ENCODE measurements around the gene EVA1C. TPM values are rescaled to one million over a fixed set of nuclear protein-coding genes. Genes with fewer than 3 reads are reported as not detected.
"Not testable (repeated sequence)": the region's sequence is repeated elsewhere in the genome, so short reads cannot be mapped to it uniquely, and the experiment has no call there.

EVA1C gene
- total RNA-seq, 1 experiment from 2014 or later, result not detected

DNA sequence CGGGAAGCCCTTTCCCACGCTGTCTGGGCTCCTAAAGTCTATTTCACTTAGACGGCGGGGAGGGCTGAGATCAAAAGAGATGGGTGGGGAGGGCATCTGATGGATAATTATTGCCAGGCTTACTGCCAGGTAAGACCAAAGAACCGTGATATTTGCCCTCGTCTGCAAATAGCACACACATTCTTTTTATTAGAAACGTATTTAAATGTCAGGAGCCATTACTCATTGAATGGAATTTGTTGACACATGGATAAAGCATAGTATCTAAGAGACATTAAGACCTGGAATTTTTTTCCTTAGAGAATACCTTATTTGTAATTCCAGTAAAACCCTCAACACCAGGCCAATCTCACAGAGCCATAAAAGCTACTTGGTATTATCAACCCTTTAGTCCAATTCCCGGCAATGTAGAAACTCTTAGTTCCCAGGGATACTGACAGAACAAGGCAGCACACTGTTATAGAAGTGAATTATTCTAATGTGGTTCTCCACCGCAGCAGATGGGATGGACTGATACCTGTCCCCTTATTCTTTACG, 30.3 kb upstream of the EVA1C start:
- Histone ChIP-seq H3K9me2 (replicated peaks; ENCODE audit: insufficient read depth, low read length) (no peaks in the 10 kb centered on the region), H3K4me1 (ENCODE audit: low read length) (no peaks in the 10 kb centered on the region), H3K4me3 (ENCODE audit: low read length) (no peak overlapping the region), H3K9ac (ENCODE audit: low read length) (no peak overlapping the region), H3K27me3 (ENCODE audit: low read length) (no peaks in the 10 kb centered on the region), H2AFZ (ENCODE audit: low read length) (no peak overlapping the region), H3K4me2 (ENCODE audit: low read depth, low read length, poor library complexity, severe bottlenecking) (no peak overlapping the region), H3K9me3 (ENCODE audit: low read length) (no peaks in the 10 kb centered on the region), H3K36me3 (ENCODE audit: insufficient read depth, low read length) (peaks cover 61% of the 10 kb centered on the region), H4K20me1 (ENCODE audit: insufficient read depth, low read depth, low read length) (peaks cover 27% of the 10 kb centered on the region), H3K79me2 (ENCODE audit: low read length) (peaks cover 91% of the 10 kb centered on the region), H3K27ac (ENCODE audit: low read length) (no peak overlapping the region)
- no peak for DNase-seq

DNA sequence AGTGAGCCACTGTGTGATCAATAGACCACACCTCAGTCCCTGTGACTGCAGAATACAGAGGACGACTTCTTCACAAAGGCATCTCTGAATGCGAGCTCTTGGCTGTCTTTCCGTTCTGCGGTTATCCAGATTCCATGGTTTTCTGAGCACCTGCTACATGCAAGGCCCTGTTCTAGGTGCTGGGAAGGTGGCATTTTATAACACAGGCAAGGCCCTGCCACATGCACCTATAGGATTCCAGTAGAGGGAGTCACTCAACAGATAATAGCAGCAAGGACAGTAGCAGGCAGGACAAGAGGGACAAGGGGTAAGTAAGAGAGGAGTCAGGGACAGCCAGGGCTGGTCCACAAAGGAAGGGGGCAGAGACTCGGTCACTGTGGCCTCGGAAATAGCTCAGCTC, 28.7 kb upstream of the EVA1C start:
- DNase-seq, result no peak
- Histone ChIP-seq H3K9ac (ENCODE audit: low read length) (no peak overlapping the region), H3K4me2 (ENCODE audit: low read depth, low read length, poor library complexity, severe bottlenecking) (no peak overlapping the region), H3K79me2 (ENCODE audit: low read length) (peaks cover 93% of the 10 kb centered on the region), H3K27me3 (ENCODE audit: low read length) (no peaks in the 10 kb centered on the region), H3K4me1 (ENCODE audit: low read length) (no peaks in the 10 kb centered on the region), H3K4me3 (ENCODE audit: low read length) (no peak overlapping the region), H4K20me1 (ENCODE audit: insufficient read depth, low read depth, low read length) (peaks cover 37% of the 10 kb centered on the region), H3K9me3 (ENCODE audit: low read length) (no peaks in the 10 kb centered on the region), H3K36me3 (ENCODE audit: insufficient read depth, low read length) (peaks cover 55% of the 10 kb centered on the region), H3K27ac (ENCODE audit: low read length) (no peak overlapping the region), H3K9me2 (replicated peaks; ENCODE audit: insufficient read depth, low read length) (no peaks in the 10 kb centered on the region), H2AFZ (ENCODE audit: low read length) (no peak overlapping the region)

DNA sequence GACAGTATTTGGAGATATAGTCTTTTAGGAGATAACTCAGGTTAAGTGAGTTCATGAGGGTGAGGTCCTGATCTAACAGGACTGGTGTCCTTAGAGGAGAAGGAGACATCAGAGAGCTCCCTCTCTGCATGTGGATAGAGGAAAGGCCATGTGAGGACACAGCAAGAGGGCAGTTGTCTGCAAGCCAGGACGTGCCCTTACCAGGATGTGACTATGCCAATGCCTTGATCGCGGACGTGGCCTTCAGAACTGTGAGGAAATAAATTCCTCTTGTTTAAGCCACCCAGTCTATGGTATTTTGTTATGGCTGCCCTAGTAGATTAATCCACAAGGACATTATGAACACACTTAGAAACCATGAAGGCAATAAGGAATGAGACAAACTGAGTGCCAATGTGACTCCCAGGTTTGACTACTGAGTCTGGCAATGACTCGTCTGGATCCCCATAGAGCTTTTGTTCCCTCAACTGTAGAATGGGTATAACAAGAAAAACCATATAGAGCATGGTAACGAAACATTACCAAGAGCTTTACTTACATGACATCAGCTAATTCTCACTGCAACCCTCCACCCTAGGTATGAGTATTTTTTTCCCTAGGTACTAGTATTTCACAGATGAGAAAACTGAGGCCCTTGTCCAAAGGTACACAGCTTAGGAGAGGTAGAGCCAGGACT, 26.2 kb upstream of the EVA1C start:
- no peak overlapping the region for H3K4me2 ChIP-seq (ENCODE audit: low read depth, low read length, poor library complexity, severe bottlenecking)
- no peaks in the 10 kb centered on the region for H3K9me3 ChIP-seq (ENCODE audit: low read length)
- no peak for DNase-seq
- no peaks in the 10 kb centered on the region for H3K9me2 ChIP-seq (replicated peaks; ENCODE audit: insufficient read depth, low read length)
- H3K4me3 ChIP-seq (ENCODE audit: low read length), result no peak overlapping the region
- H3K79me2 ChIP-seq (ENCODE audit: low read length), result peaks cover 90% of the 10 kb centered on the region
- no peak overlapping the region for H3K9ac ChIP-seq (ENCODE audit: low read length)
- H3K4me1 ChIP-seq (ENCODE audit: low read length), result peaks cover 11% of the 10 kb centered on the region
- H3K27me3 ChIP-seq (ENCODE audit: low read length), result no peaks in the 10 kb centered on the region
- H4K20me1 ChIP-seq (ENCODE audit: insufficient read depth, low read depth, low read length), result peaks cover 37% of the 10 kb centered on the region
- H2AFZ ChIP-seq (ENCODE audit: low read length), result no peak overlapping the region
- H3K27ac ChIP-seq (ENCODE audit: low read length), result no peak overlapping the region
- H3K36me3 ChIP-seq (ENCODE audit: insufficient read depth, low read length), result peaks cover 43% of the 10 kb centered on the region

DNA sequence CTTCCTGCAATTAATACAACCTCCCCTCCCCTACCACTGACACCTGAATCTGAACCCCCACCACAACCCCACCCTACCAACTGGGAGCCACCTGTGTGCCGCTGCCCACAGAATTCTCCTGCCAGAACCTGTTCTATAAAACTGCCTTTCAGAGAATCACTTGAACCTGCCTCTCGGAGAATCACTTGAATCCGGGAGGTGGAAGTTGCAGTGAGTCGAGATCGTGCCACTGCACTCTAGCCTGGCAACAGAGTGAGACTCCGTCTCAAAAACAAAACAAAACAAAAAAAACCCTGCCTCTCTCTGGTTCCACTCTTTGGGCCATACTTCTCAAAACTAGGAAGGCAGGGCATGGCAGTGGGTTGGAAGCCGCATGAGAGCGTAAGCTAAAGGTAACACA, 25.4 kb upstream of the EVA1C start:
- H3K27me3 ChIP-seq (ENCODE audit: low read length), result no peaks in the 10 kb centered on the region
- H3K4me3 ChIP-seq (ENCODE audit: low read length), result no peak overlapping the region
- H3K79me2 ChIP-seq (ENCODE audit: low read length), result peaks cover 90% of the 10 kb centered on the region
- H3K36me3 ChIP-seq (ENCODE audit: insufficient read depth, low read length), result peaks cover 38% of the 10 kb centered on the region
- H3K9ac ChIP-seq (ENCODE audit: low read length), result no peak overlapping the region
- DNase-seq, result no peak
- H3K4me2 ChIP-seq (ENCODE audit: low read depth, low read length, poor library complexity, severe bottlenecking), result no peak overlapping the region
- H4K20me1 ChIP-seq (ENCODE audit: insufficient read depth, low read depth, low read length), result peaks cover 40% of the 10 kb centered on the region
- H3K9me3 ChIP-seq (ENCODE audit: low read length), result no peaks in the 10 kb centered on the region
- H2AFZ ChIP-seq (ENCODE audit: low read length), result no peak overlapping the region
- no peak overlapping the region for H3K27ac ChIP-seq (ENCODE audit: low read length)
- H3K9me2 ChIP-seq (replicated peaks; ENCODE audit: insufficient read depth, low read length), result no peaks in the 10 kb centered on the region
- H3K4me1 ChIP-seq (ENCODE audit: low read length), result peaks cover 18% of the 10 kb centered on the region

DNA sequence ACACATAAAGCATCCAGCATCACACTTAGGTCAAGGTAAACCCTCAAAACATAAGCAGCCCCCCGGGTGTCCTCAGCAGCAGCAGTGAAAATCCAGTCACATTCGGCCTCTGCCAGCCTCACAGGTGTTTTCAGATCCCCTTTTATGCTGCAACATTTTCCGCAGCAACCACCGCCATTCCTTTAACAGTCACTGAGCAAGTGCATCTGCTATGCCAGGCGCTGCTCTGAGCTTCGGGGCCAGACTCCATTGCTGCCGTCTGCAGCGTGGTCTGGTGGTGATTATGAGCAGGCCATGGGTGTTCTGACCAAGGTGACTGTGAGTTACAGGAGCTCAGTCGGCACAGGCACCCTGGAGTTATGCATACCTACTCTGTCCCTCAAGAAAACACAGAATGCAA, 24.2 kb upstream of the EVA1C start:
- H3K9me3 ChIP-seq (ENCODE audit: low read length), result no peaks in the 10 kb centered on the region
- H3K4me1 ChIP-seq (ENCODE audit: low read length), result peaks cover 21% of the 10 kb centered on the region
- no peaks in the 10 kb centered on the region for H3K9me2 ChIP-seq (replicated peaks; ENCODE audit: insufficient read depth, low read length)
- H3K4me2 ChIP-seq (ENCODE audit: low read depth, low read length, poor library complexity, severe bottlenecking), result no peak overlapping the region
- H2AFZ ChIP-seq (ENCODE audit: low read length), result no peak overlapping the region
- H4K20me1 ChIP-seq (ENCODE audit: insufficient read depth, low read depth, low read length), result peaks cover 38% of the 10 kb centered on the region
- peaks cover 86% of the 10 kb centered on the region for H3K79me2 ChIP-seq (ENCODE audit: low read length)
- no peak overlapping the region for H3K27ac ChIP-seq (ENCODE audit: low read length)
- H3K9ac ChIP-seq (ENCODE audit: low read length), result no peak overlapping the region
- DNase-seq, result no peak
- H3K4me3 ChIP-seq (ENCODE audit: low read length), result no peak overlapping the region
- H3K36me3 ChIP-seq (ENCODE audit: insufficient read depth, low read length), result peaks cover 28% of the 10 kb centered on the region
- no peaks in the 10 kb centered on the region for H3K27me3 ChIP-seq (ENCODE audit: low read length)

DNA sequence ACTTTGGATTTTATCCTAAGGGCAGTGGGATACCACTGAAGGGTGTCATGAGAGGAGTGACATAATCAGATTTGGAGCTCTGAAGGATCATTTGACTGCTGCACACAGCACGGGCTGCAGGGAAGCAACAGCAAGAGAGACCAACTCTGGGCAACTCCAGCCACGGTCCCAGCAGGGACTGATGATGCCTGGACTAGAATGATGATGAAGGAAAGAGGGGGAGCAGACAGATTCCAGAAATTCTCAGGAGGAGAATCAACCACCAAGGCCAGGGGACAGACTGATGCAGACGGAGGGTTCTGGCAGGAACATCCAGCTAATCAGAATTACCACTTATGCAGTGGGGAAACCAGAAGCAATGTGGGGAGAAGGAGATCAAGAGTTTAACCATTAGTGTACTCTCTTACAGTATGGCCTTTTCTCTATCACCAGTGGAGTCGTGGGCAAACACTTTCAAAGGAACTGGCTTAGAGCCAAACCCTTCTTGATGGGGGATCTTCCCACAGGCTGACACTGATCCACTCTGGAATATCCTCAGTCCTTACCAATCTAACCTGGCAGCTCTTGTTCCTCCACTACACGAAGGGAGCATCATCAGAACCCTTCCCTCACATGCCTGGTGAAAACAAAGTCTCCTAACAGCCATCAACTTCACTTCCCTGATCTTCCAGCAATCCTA, 23.0 kb upstream of the EVA1C start:
- Histone ChIP-seq H3K9me2 (replicated peaks; ENCODE audit: insufficient read depth, low read length) (no peaks in the 10 kb centered on the region), H3K9ac (ENCODE audit: low read length) (no peak overlapping the region), H3K4me3 (ENCODE audit: low read length) (no peak overlapping the region), H3K9me3 (ENCODE audit: low read length) (no peaks in the 10 kb centered on the region), H3K79me2 (ENCODE audit: low read length) (peaks cover 74% of the 10 kb centered on the region), H3K4me2 (ENCODE audit: low read depth, low read length, poor library complexity, severe bottlenecking) (no peak overlapping the region), H4K20me1 (ENCODE audit: insufficient read depth, low read depth, low read length) (peaks cover 36% of the 10 kb centered on the region), H3K36me3 (ENCODE audit: insufficient read depth, low read length) (peaks cover 17% of the 10 kb centered on the region; the same call in 1 of the 2 replicates), H3K27ac (ENCODE audit: low read length) (no peak overlapping the region), H3K27me3 (ENCODE audit: low read length) (no peaks in the 10 kb centered on the region), H2AFZ (ENCODE audit: low read length) (no peak overlapping the region), H3K4me1 (ENCODE audit: low read length) (peaks cover 25% of the 10 kb centered on the region)
- no peak for DNase-seq

DNA sequence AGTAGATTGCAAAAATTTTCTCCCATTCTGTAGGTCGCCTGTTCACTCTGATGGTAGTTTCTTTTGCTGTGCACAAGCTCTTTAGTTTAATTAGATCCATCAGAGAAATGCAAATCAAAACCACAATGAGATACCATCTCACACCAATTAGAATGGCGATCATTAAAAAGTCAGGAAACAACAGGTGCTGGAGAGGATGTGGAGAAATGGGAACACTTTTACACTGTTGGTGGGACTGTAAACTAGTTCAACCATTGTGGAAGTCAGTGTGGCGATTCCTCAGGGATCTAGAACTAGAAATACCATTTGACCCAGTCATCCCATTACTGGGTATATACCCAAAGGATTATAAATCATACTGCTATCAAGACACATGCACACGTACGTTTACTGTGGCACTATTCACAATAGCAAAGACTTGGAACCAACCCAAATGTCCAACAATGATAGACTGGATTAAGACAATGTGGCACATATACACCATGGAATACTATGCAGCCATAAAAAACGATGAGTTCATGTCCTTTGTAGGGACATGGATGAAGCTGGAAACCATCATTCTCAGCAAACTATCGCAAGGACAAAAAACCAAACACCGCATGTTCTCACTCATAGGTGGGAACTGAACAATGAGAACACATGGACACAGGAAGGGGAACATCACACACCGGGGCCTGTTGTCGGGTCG, 21.8 kb upstream of the EVA1C start:
- Histone ChIP-seq H4K20me1 (ENCODE audit: insufficient read depth, low read depth, low read length) (peaks cover 36% of the 10 kb centered on the region), H3K79me2 (ENCODE audit: low read length) (peaks cover 65% of the 10 kb centered on the region), H3K4me1 (ENCODE audit: low read length) (peaks cover 25% of the 10 kb centered on the region)
- not testable (repeated sequence) for H3K4me2 ChIP-seq (ENCODE audit: low read depth, low read length, poor library complexity, severe bottlenecking); H3K9me2 ChIP-seq (replicated peaks; ENCODE audit: insufficient read depth, low read length); H2AFZ ChIP-seq (ENCODE audit: low read length); H3K27ac ChIP-seq (ENCODE audit: low read length); H3K9me3 ChIP-seq (ENCODE audit: low read length); DNase-seq; H3K36me3 ChIP-seq (ENCODE audit: insufficient read depth, low read length); H3K4me3 ChIP-seq (ENCODE audit: low read length); H3K27me3 ChIP-seq (ENCODE audit: low read length); H3K9ac ChIP-seq (ENCODE audit: low read length)

DNA sequence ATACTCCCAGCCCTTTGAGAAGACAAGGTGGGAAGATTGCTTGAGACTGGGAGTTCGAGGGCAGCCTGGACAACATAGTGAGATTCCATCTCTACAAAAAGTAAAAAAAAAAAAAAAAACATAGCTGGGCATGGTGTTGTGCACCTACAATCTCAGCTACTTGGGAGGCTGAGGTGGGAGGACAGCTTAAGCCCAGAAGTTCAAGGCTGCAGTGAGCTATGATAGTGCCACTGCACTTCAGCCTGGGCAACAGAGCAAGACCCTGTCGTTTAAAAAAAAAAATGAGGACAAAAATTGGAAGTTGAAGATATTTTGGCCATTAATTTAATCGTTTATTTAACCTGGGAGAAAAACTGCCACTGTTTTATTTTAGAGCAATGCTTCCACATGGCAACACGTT, 20.8 kb upstream of the EVA1C start:
- Histone ChIP-seq H4K20me1 (ENCODE audit: insufficient read depth, low read depth, low read length) (peaks cover 29% of the 10 kb centered on the region), H3K79me2 (ENCODE audit: low read length) (peaks cover 56% of the 10 kb centered on the region), H3K27ac (ENCODE audit: low read length) (no peak overlapping the region; the same call in 1 of the 2 replicates), H3K9ac (ENCODE audit: low read length) (peak overlapping the region; percentile 94), H3K4me3 (ENCODE audit: low read length) (peak overlapping the region; percentile 96), H3K27me3 (ENCODE audit: low read length) (no peaks in the 10 kb centered on the region), H3K4me1 (ENCODE audit: low read length) (peaks cover 25% of the 10 kb centered on the region), H3K36me3 (ENCODE audit: insufficient read depth, low read length) (peaks cover 9% of the 10 kb centered on the region; the same call in 1 of the 2 replicates), H3K4me2 (ENCODE audit: low read depth, low read length, poor library complexity, severe bottlenecking) (peak overlapping the region; percentile 77), H3K9me3 (ENCODE audit: low read length) (no peaks in the 10 kb centered on the region), H2AFZ (ENCODE audit: low read length) (no peak overlapping the region), H3K9me2 (replicated peaks; ENCODE audit: insufficient read depth, low read length) (no peaks in the 10 kb centered on the region)
- no peak for DNase-seq

All from Karpas-422 (cell line).